Measurements from ENCODE around the gene SENP7.
"Not testable (repeated sequence)": the region's sequence is repeated elsewhere in the genome, so short reads cannot be mapped to it uniquely, and the experiment has no call there.

SENP7 gene

GRCh38 chr3:101310978-101311375 is 202.0 kb downstream of the SENP7 start:
- no peak for DNase-seq (ENCODE audit: extremely low spot score)
- TF ChIP-seq HDGF (IDR thresholded peaks at IDR 0.05; ENCODE audit: borderline replicate concordance) (no peak), ZNF384 (IDR thresholded peaks at IDR 0.05) (peak; percentile 14; the same call in 1 of the 2 replicates)
- POLR2A ChIA-PET = interaction anchor here (0.6 kb wide), 1 partner anchor 264 kb away, joined by 3 read pairs; no protein-coding TSS in a partner anchor
- CTCF ChIA-PET = no interaction called here

- POLR2A ChIA-PET; DNase-seq (ENCODE audit: extremely low spot score); CTCF ChIA-PET: not testable (repeated sequence)
These were observed 204.8 kb downstream of the SENP7 start for GRCh38 chr3:101308147-101308772.

GRCh38 chr3:101303836-101304235 is 209.2 kb downstream of the SENP7 start:
- TF ChIP-seq PKNOX1 (IDR thresholded peaks at IDR 0.05) (no peak), FOXK2 (IDR thresholded peaks at IDR 0.05) (no peak), FOXM1 (IDR thresholded peaks at IDR 0.05; ENCODE audit: borderline replicate concordance) (no peak), FOXA1 (IDR thresholded peaks at IDR 0.05) (no peak), CTBP1 (IDR thresholded peaks at IDR 0.05; ENCODE audit: borderline replicate concordance) (no peak), BHLHE40 (IDR thresholded peaks at IDR 0.05; ENCODE audit: borderline replicate concordance) (no peak), SP1 (IDR thresholded peaks at IDR 0.05) (no peak), L3MBTL2 (conservative IDR thresholded peaks at IDR 0.05) (no peak), ARNT (IDR thresholded peaks at IDR 0.05) (no peak)
- ChIA-PET CTCF (no interaction called here), POLR2A (no interaction called here)
- no peak for DNase-seq (ENCODE audit: extremely low spot score)

GRCh38 chr3:101303089-101303731 is 209.8 kb downstream of the SENP7 start:
- no peak for TF ChIP-seq FOXA1 (IDR thresholded peaks at IDR 0.05)
- TF ChIP-seq ELF4 (IDR thresholded peaks at IDR 0.05) = no peak
- TF ChIP-seq NFRKB (IDR thresholded peaks at IDR 0.05) = no peak
- TF ChIP-seq SP1 (IDR thresholded peaks at IDR 0.05) = no peak
- TF ChIP-seq PKNOX1 (IDR thresholded peaks at IDR 0.05) = no peak
- no peak for TF ChIP-seq CTBP1 (IDR thresholded peaks at IDR 0.05; ENCODE audit: borderline replicate concordance)
- no peak for TF ChIP-seq SUZ12 (IDR thresholded peaks at IDR 0.05)
- no peak for TF ChIP-seq FOXK2 (IDR thresholded peaks at IDR 0.05)
- TF ChIP-seq BHLHE40 (IDR thresholded peaks at IDR 0.05; ENCODE audit: borderline replicate concordance) = no peak
- no peak for TF ChIP-seq L3MBTL2 (conservative IDR thresholded peaks at IDR 0.05)
- no peak for TF ChIP-seq ARNT (IDR thresholded peaks at IDR 0.05)
- ChIA-PET POLR2A (no interaction called here), CTCF (no interaction called here)
- DNase-seq (ENCODE audit: extremely low spot score) = no peak

GRCh38 chr3:101300073-101300472 is 212.9 kb downstream of the SENP7 start:
- no peak for DNase-seq (ENCODE audit: extremely low spot score)
- CTCF ChIA-PET = no interaction called here
- POLR2A ChIA-PET = no interaction called here
- TF ChIP-seq ZNF384 (IDR thresholded peaks at IDR 0.05) (no peak), BHLHE40 (IDR thresholded peaks at IDR 0.05; ENCODE audit: borderline replicate concordance) (no peak), PKNOX1 (IDR thresholded peaks at IDR 0.05) (no peak), TARDBP (IDR thresholded peaks at IDR 0.05) (no peak), ARNT (IDR thresholded peaks at IDR 0.05) (no peak), SUZ12 (IDR thresholded peaks at IDR 0.05) (no peak)

GRCh38 chr3:101292027-101292426 is 221.0 kb downstream of the SENP7 start:
- POLR2A ChIA-PET = no interaction called here
- CTCF ChIA-PET = no interaction called here
- TF ChIP-seq FOXA1 (IDR thresholded peaks at IDR 0.05) = no peak
- no peak for TF ChIP-seq LEF1 (IDR thresholded peaks at IDR 0.05; ENCODE audit: borderline replicate concordance)
- TF ChIP-seq CTBP1 (IDR thresholded peaks at IDR 0.05; ENCODE audit: borderline replicate concordance) = no peak
- TF ChIP-seq FOXM1 (IDR thresholded peaks at IDR 0.05; ENCODE audit: borderline replicate concordance) = no peak
- no peak for TF ChIP-seq PKNOX1 (IDR thresholded peaks at IDR 0.05)
- TF ChIP-seq HDGF (IDR thresholded peaks at IDR 0.05; ENCODE audit: borderline replicate concordance) = no peak
- no peak for TF ChIP-seq SUZ12 (IDR thresholded peaks at IDR 0.05)
- TF ChIP-seq ARNT (IDR thresholded peaks at IDR 0.05) = no peak
- no peak for TF ChIP-seq BHLHE40 (IDR thresholded peaks at IDR 0.05; ENCODE audit: borderline replicate concordance)
- DNase-seq (ENCODE audit: extremely low spot score) = no peak

GRCh38 chr3:101288294-101288693 is 224.7 kb downstream of the SENP7 start:
- TF ChIP-seq ELF4 (IDR thresholded peaks at IDR 0.05) = no peak
- no peak for TF ChIP-seq NFRKB (IDR thresholded peaks at IDR 0.05)
- TF ChIP-seq TARDBP (IDR thresholded peaks at IDR 0.05) = no peak
- no peak for TF ChIP-seq FOXM1 (IDR thresholded peaks at IDR 0.05; ENCODE audit: borderline replicate concordance)
- TF ChIP-seq FOXK2 (IDR thresholded peaks at IDR 0.05) = no peak
- TF ChIP-seq FOXA1 (IDR thresholded peaks at IDR 0.05) = no peak
- TF ChIP-seq HDGF (IDR thresholded peaks at IDR 0.05; ENCODE audit: borderline replicate concordance) = no peak
- no peak for TF ChIP-seq ARNT (IDR thresholded peaks at IDR 0.05)
- no peak for TF ChIP-seq BHLHE40 (IDR thresholded peaks at IDR 0.05; ENCODE audit: borderline replicate concordance)
- TF ChIP-seq ZNF384 (IDR thresholded peaks at IDR 0.05) = no peak
- no peak for TF ChIP-seq SUZ12 (IDR thresholded peaks at IDR 0.05)
- TF ChIP-seq SP1 (IDR thresholded peaks at IDR 0.05) = no peak
- TF ChIP-seq PKNOX1 (IDR thresholded peaks at IDR 0.05) = no peak
- no peak for TF ChIP-seq L3MBTL2 (conservative IDR thresholded peaks at IDR 0.05)
- no peak for TF ChIP-seq LEF1 (IDR thresholded peaks at IDR 0.05; ENCODE audit: borderline replicate concordance)
- TF ChIP-seq CTBP1 (IDR thresholded peaks at IDR 0.05; ENCODE audit: borderline replicate concordance) = no peak

More at GRCh38 chr3:101288294-101288693, 224.7 kb downstream of the SENP7 start:
- CTCF ChIA-PET = no interaction called here
- POLR2A ChIA-PET = no interaction called here
- DNase-seq (ENCODE audit: extremely low spot score) = no peak

Measured in HEK293T (cell line).